SK-N-MC (cell line): ENCODE measurements around the gene CLEC16A.

Experiments
- EZH2 ChIP-seq: fragments of 200-600 bp; sonication (generic); IDR thresholded peaks from one replicate; pipeline ENCODE4 v1.6.1; 2017; ENCODE audit warnings: antibody characterized with exemption
- POLR2AphosphoS5 ChIP-seq: IDR thresholded peaks from 2 replicates; pipeline ENCODE4 v1.6.1; 2012; ENCODE audit warnings: mild to moderate bottlenecking, low read depth, low read length, borderline replicate concordance

DNA sequence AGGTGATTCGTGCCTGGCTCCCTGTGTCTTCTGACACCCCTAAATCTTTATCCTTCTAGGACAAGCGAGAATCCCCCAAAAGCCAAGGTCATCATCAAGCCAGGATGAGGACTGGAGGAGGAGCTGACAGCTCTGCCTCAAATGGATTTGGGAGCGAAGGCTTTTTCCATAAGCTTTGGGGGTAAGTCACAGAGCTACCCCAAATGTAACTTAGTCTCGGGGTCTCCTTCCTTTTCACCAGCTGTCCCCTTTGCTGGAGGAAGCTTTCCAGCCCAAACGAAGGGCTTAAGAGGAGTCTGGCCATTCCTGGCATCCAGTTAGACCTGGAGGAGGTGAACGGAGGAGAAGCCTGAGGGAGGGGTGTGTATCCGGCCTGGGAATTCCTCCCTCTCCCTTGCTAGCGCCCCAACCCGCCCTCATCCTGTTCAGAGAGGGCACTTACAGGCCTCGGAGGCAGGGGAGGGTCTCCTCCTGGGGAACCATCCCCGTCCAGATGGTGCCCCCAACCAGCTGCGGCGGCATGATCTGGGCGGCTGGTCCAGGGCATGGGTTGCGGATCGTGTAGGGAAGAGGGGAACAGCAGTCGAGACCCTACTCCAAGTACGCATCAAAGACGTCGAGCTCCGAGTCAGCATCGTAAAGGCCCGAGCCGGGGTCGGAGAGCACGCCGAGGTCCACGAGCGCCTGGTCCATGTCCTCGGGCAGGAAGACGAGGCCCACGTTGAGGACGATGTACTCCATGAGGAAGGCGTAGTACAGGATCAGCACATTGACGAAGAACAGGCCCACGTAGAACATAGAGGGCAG is 3.0 kb upstream of the CLEC16A start:
- TF ChIP-seq EZH2 (no peak), POLR2AphosphoS5 (no peak)
